ENCODE measurements around the gene COL5A1.

DNA sequence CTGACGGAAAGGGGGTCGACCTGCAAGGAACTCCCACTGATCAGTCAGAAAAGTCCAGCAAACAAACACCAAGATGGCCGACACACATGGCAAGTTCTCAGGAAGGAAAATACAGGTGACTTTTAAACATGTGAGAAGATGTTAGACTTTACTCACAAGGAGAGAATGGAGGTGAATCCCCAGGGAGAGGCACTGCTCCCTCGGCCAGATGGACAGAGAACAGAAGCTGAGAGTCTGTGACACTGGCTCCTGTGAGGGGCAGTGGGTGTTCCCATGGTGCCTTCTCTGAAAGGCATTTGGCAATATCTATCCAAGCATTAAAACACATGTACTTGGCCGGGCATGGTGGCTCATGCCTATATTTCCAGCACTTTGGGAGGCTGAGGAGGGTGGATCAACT is 22.8 kb downstream of the COL5A1 start:
- TF ChIP-seq, protein P1, sequence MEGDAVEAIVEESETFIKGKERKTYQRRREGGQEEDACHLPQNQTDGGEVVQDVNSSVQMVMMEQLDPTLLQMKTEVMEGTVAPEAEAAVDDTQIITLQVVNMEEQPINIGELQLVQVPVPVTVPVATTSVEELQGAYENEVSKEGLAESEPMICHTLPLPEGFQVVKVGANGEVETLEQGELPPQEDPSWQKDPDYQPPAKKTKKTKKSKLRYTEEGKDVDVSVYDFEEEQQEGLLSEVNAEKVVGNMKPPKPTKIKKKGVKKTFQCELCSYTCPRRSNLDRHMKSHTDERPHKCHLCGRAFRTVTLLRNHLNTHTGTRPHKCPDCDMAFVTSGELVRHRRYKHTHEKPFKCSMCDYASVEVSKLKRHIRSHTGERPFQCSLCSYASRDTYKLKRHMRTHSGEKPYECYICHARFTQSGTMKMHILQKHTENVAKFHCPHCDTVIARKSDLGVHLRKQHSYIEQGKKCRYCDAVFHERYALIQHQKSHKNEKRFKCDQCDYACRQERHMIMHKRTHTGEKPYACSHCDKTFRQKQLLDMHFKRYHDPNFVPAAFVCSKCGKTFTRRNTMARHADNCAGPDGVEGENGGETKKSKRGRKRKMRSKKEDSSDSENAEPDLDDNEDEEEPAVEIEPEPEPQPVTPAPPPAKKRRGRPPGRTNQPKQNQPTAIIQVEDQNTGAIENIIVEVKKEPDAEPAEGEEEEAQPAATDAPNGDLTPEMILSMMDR (IDR thresholded peaks at IDR 0.05 in 4 of 5, conservative IDR thresholded peaks at IDR 0.05 in 1 of 5), result no peak
- no peak for TF ChIP-seq POLR2A (IDR thresholded peaks at IDR 0.05)
